GM12873 (cell line): ENCODE results near the gene ATP8A1.

Source experiments
- TF ChIP-seq, protein P1 (sequence below): IDR thresholded peaks from 2 replicates; pipeline ENCODE4 v1.5.1; 2012; ENCODE audit warnings: low read depth, mild to moderate bottlenecking, moderate library complexity, low read length, control low read depth; ENCODE audit not compliant: insufficient read depth; ENCODE audit errors: missing control alignments

The ATP8A1 gene

GRCh38 chr4:42478946-42479345 lies 178.0 kb downstream of the ATP8A1 start:
- TF ChIP-seq, protein P1, sequence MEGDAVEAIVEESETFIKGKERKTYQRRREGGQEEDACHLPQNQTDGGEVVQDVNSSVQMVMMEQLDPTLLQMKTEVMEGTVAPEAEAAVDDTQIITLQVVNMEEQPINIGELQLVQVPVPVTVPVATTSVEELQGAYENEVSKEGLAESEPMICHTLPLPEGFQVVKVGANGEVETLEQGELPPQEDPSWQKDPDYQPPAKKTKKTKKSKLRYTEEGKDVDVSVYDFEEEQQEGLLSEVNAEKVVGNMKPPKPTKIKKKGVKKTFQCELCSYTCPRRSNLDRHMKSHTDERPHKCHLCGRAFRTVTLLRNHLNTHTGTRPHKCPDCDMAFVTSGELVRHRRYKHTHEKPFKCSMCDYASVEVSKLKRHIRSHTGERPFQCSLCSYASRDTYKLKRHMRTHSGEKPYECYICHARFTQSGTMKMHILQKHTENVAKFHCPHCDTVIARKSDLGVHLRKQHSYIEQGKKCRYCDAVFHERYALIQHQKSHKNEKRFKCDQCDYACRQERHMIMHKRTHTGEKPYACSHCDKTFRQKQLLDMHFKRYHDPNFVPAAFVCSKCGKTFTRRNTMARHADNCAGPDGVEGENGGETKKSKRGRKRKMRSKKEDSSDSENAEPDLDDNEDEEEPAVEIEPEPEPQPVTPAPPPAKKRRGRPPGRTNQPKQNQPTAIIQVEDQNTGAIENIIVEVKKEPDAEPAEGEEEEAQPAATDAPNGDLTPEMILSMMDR, result no peak

GRCh38 chr4:42478509-42478908 lies 178.4 kb downstream of the ATP8A1 start:
- TF ChIP-seq, protein P1, result no peak

DNA sequence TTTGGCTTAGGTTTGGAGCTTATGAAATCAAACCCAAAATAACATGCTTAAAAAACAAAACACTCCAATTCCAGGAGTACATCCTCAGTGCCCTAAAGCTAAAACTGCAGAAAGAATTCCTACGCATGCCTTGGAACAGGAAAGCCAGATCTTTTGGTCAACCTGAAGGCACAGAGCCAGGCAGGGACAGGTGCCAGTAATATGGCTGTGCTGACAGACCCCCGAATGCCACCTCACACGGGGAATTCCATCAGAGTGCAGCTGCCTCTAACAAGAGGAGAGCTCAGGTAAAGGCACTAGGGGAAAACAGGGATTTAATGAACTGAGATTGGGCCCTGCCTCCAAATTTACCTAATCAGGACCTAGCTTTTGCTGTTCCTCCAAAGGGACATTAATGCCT lies 182.5 kb downstream of the ATP8A1 start:
- TF ChIP-seq, protein P1, result no peak

DNA sequence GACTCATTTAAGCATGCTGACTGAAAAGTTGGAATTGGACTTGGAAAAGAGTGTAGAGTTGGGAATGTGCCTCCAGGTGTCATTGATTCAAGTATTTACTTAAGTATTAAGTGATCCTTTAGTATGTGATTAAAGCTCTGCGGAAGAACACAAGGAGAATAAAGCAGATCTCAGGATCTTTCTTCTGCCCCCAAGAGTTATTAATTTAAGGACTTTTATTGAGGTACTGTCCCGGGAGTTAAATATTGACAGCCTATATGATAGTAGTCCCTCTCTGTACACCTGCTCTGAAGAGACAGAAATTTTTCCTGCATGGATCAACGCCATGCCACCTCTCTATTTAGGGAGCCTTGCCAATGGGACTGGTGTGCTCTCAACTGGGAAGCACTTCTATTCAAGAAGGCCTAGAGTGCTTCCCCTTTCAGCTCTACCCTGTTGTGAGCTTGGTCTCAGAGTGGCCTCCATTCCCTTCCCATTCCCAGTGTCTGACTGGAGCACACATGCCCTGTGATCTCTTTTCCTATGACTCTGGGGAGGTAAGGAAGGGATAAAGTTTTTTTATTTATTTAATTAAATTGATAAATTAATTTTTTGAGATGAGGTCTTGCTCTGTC lies 183.7 kb downstream of the ATP8A1 start:
- TF ChIP-seq, protein P1, result no peak

DNA sequence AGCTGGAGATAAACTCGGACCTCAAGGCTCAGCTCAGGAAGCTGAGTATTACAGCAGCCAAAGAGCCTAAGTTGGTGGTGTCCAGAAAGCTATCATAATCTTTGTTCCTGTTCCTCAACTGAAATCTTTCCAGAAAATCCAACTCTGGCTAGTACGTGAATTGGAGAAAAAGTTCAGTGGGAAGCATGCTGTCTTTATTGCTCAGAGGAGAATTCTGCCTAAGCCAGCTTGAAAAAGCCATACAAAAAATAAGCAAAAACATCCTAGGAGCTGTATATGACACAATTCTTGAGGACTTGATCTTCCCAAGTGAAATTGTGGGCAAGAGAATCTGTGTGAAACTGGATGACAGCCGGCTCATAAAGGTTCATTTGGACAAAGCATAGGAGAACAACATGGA lies 185.0 kb downstream of the ATP8A1 start:
- TF ChIP-seq, protein P1, result no peak

- TF ChIP-seq, protein P1, result no peak
Observed at GRCh38 chr4:42470023-42470422, 186.9 kb downstream of the ATP8A1 start.

GRCh38 chr4:42466273-42466844 lies 190.5 kb downstream of the ATP8A1 start:
- TF ChIP-seq, protein P1, result no peak
